ENCODE results near the gene TMED9.

Gene TMED9

GRCh38 chr5:177592010-177592834, at the start of gene TMED9:
Gene TMED9, plus strand, starts transcription at chr5:177592203. Its CDS starts 12 bp downstream, at chr5:177592215.
- peak; percentile 86 to 91 for DNase-seq
- TF ChIP-seq POLR2A (IDR thresholded peaks at IDR 0.05; ENCODE audit: low read length) (peak; percentile 89), GATA1 (IDR thresholded peaks at IDR 0.05; ENCODE audit: low read depth, low read length) (no peak)

DNA sequence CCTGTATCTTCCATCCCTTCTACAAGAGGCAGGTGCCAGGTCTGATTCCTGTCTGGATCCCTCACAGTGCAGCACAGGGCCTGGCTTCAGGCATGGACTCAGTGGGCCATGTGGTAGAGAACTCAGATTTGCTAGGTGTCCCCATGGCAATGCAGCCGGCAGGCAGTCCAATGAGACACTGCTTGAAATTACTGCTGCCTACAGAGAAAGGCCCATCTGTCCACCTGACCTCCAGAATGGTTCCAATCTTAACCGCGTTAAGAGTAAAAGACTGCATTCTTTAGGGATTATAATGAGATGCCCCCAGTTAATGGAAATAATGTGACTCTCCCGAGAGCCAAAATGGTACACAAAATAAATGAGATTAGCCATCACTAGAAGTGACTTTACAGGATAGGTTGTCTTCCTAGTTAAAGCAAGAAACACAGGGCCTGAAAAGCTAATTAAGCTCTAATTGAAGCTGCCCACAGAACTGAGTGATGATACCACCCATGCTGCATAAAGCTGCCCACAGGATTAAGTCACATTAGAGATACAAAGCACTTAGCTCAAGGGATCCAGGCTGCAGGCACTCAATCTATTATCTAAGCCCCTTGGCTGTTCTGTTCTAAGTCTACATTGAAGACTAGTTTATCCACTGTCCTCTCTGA, 49.1 kb upstream of the TMED9 start:
- no peak for TF ChIP-seq GATA1 (IDR thresholded peaks at IDR 0.05; ENCODE audit: low read depth, low read length)
- TF ChIP-seq POLR2A (IDR thresholded peaks at IDR 0.05; ENCODE audit: low read length), result no peak

GRCh38 chr5:177545487-177546257, 46.3 kb upstream of the TMED9 start:
- DNase-seq, result peak in 1 of 2 experiments; percentile 62
- TF ChIP-seq POLR2A (IDR thresholded peaks at IDR 0.05; ENCODE audit: low read length), result no peak
- TF ChIP-seq GATA1 (IDR thresholded peaks at IDR 0.05; ENCODE audit: low read depth, low read length), result no peak

More for the DNA sequence above, 49.1 kb upstream of the TMED9 start:
- no peak for DNase-seq

DNA sequence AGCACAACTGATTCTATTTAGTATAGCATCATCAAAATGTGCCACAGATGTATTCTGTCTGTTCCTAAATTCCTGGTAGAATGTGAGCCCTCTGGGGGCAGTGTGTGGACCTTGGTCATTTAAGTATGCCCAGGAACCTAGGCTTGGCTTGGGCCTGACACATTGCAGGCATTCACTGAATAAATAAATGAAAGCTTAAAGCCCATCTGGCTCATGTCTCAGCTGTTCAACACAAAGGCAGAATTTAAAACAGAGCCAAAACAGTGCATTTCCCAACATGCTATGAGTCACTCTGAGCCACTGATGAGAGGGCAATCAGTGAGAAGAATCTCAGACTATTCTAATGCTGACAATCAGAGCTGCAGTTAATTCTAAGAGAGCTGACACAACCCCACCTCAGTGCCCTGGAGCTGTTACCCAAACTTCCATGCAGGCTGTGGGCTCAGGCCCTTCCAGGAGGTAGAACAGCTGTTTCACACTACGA, 45.7 kb upstream of the TMED9 start:
- TF ChIP-seq POLR2A (IDR thresholded peaks at IDR 0.05; ENCODE audit: low read length) (no peak), GATA1 (IDR thresholded peaks at IDR 0.05; ENCODE audit: low read depth, low read length) (no peak)
- DNase-seq, result peak in 1 of 2 experiments; percentile 41

GRCh38 chr5:177547736-177548135, 44.3 kb upstream of the TMED9 start:
- DNase-seq, result no peak
- TF ChIP-seq POLR2A (IDR thresholded peaks at IDR 0.05; ENCODE audit: low read length), result no peak
- no peak for TF ChIP-seq GATA1 (IDR thresholded peaks at IDR 0.05; ENCODE audit: low read depth, low read length)

DNA sequence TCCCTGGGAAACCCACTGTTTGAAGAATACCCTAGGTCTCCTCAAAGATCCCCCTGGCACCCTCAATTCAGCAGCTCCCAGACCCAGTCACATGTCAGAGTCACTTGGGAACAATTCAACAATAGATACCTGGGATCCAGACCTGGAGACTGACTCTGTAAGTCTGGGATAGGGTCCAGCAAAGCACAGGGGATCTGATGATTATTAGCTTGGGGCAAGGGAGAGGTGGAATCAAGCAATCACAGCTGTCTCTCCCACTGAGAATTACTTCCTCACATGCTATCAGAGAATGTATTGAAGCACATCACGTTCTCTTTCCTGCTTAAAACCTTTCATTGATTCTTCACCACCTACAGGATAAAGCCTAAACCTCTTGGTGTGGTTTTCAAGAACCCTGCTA, 43.5 kb upstream of the TMED9 start:
- DNase-seq, result no peak
- TF ChIP-seq GATA1 (IDR thresholded peaks at IDR 0.05; ENCODE audit: low read depth, low read length) (no peak), POLR2A (IDR thresholded peaks at IDR 0.05; ENCODE audit: low read length) (no peak)

DNA sequence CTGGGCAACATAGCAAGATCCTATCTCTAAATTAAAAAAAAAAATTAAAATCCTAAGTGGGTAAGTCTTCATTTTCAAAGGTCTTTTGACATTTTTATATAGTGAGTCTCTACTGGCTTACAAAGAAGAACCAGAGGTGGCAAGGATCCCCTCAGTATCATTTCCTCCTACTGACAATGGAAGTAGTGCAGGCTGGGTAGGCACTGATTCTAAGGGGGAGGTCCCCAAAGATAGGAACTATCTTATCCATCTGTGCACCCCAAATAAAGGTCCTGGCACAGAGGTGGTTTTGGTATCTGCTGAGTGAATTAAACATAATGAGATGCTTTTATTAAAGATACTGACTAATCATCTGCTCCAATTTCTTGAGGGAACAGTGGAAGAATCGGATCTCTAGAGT, 41.9 kb upstream of the TMED9 start:
- TF ChIP-seq POLR2A (IDR thresholded peaks at IDR 0.05; ENCODE audit: low read length) (no peak), GATA1 (IDR thresholded peaks at IDR 0.05; ENCODE audit: low read depth, low read length) (no peak)
- no peak for DNase-seq

GRCh38 chr5:177552839-177553455, 39.1 kb upstream of the TMED9 start:
- no peak for TF ChIP-seq POLR2A (IDR thresholded peaks at IDR 0.05; ENCODE audit: low read length)
- TF ChIP-seq GATA1 (IDR thresholded peaks at IDR 0.05; ENCODE audit: low read depth, low read length), result no peak
- DNase-seq, result no peak

- peak; percentile 57 to 75 for DNase-seq
These were observed 38.2 kb upstream of the TMED9 start for GRCh38 chr5:177553671-177554429.

GRCh38 chr5:177554474-177555111, 37.4 kb upstream of the TMED9 start, which contains the start of gene FAM193B:
Gene FAM193B, minus strand, starts transcription at chr5:177554563. Its CDS starts 105 bp downstream, at chr5:177554458.
- TF ChIP-seq GATA1 (IDR thresholded peaks at IDR 0.05; ENCODE audit: low read depth, low read length), result no peak
- no peak for TF ChIP-seq POLR2A (IDR thresholded peaks at IDR 0.05; ENCODE audit: low read length)
- peak; percentile 96 to 98 for DNase-seq

More at GRCh38 chr5:177553671-177554429, 38.2 kb upstream of the TMED9 start:
- TF ChIP-seq POLR2A (IDR thresholded peaks at IDR 0.05; ENCODE audit: low read length), result no peak
- TF ChIP-seq GATA1 (IDR thresholded peaks at IDR 0.05; ENCODE audit: low read depth, low read length), result no peak

GRCh38 chr5:177555228-177555627, 36.8 kb upstream of the TMED9 start:
- no peak for DNase-seq
- TF ChIP-seq POLR2A (IDR thresholded peaks at IDR 0.05; ENCODE audit: low read length) (no peak), GATA1 (IDR thresholded peaks at IDR 0.05; ENCODE audit: low read depth, low read length) (no peak)

- DNase-seq, result no peak
- TF ChIP-seq POLR2A (IDR thresholded peaks at IDR 0.05; ENCODE audit: low read length) (no peak), GATA1 (IDR thresholded peaks at IDR 0.05; ENCODE audit: low read depth, low read length) (no peak)
These were observed 36.3 kb upstream of the TMED9 start for GRCh38 chr5:177555665-177556064.

Data from erythroblast (primary cell).